Measurements from ENCODE around the gene CCR6. TPM values are rescaled to one million over a fixed set of nuclear protein-coding genes. Genes with fewer than 3 reads are reported as not detected.

Gene CCR6
- total and polyA plus RNA-seq, 2 donors (not counting 3 experiments of a cell fraction or from before 2014, with no cell fraction given) = not detected

GRCh38 chr6:167154895-167155294, 32.0 kb downstream of the CCR6 start:
- dilution Hi-C loops (cut with MboI; ENCODE audit: extremely low pct_ligation_motif_present, low sequenced_read_pairs) = no loop called here
- Histone ChIP-seq H3K9me3 (replicated peaks; ENCODE audit: control insufficient read depth, insufficient read depth, low read length) (no peaks in the 10 kb centered on the region), H3K27me3 (ENCODE audit: control insufficient read depth in 2 of 2, insufficient read depth in 2 of 2, low read length in 2 of 2) (peaks cover 0 to 1% of the 10 kb centered on the region in 2 experiments), H3K9ac (replicated peaks; ENCODE audit: extremely low read depth, insufficient read depth, low read length) (no peak overlapping the region), H4K20me1 (replicated peaks; ENCODE audit: control insufficient read depth, extremely low read depth, insufficient read depth, low read length) (no peaks in the 10 kb centered on the region), H3K9me1 (replicated peaks; ENCODE audit: control insufficient read depth, extremely low read depth, insufficient read depth, low read length) (no peaks in the 10 kb centered on the region), H3K4me2 (ENCODE audit: insufficient read depth, low read length) (no peak overlapping the region), H3K27ac (ENCODE audit: insufficient read depth, low read depth, low read length) (no peak overlapping the region), H3K4me3 (replicated peaks in 1 of 3; ENCODE audit: insufficient read depth in 1 of 3, low read depth in 1 of 3, low read length in 3 of 3) (no peak overlapping the region), H3K79me2 (ENCODE audit: control insufficient read depth, insufficient read depth, low read length) (no peaks in the 10 kb centered on the region), H3K4me1 (ENCODE audit: control insufficient read depth, extremely low read depth, insufficient read depth, low read length) (peaks cover 4% of the 10 kb centered on the region), H3K36me3 (ENCODE audit: control insufficient read depth in 2 of 2, extremely low read depth in 1 of 2, insufficient read depth in 2 of 2, low read length in 2 of 2) (no peaks in the 10 kb centered on the region), H2AFZ (ENCODE audit: low read depth, low read length) (no peak overlapping the region)
- ChIA-PET POLR2A (no interaction called here), CTCF (no interaction called here)
- TF ChIP-seq, protein P1, sequence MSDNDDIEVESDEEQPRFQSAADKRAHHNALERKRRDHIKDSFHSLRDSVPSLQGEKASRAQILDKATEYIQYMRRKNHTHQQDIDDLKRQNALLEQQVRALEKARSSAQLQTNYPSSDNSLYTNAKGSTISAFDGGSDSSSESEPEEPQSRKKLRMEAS (IDR thresholded peaks at IDR 0.05; ENCODE audit: insufficient read depth, insufficient read length) = no peak
- TF ChIP-seq FOS (IDR thresholded peaks at IDR 0.05; ENCODE audit: borderline replicate concordance, insufficient read depth, low read length) = no peak
- no peak for TF ChIP-seq POLR2AphosphoS5 (IDR thresholded peaks at IDR 0.05; ENCODE audit: insufficient read depth, low read depth, low read length)
- TF ChIP-seq POLR2A (IDR thresholded peaks at IDR 0.05; ENCODE audit: low read depth, low read length) = no peak
- no peak for TF ChIP-seq MYC (IDR thresholded peaks at IDR 0.05; ENCODE audit: low read depth, low read length)
- TF ChIP-seq CTCF (IDR thresholded peaks at IDR 0.05; ENCODE audit: extremely low read depth in 1 of 2, insufficient read depth in 1 of 2, low read depth in 1 of 2, low read length in 2 of 2) = no peak
- no peak for TF ChIP-seq GATA2 (IDR thresholded peaks at IDR 0.05; ENCODE audit: insufficient read depth, insufficient read length, low read depth, low read length)
- no peak for TF ChIP-seq JUN (IDR thresholded peaks at IDR 0.05; ENCODE audit: borderline replicate concordance, insufficient read depth, insufficient read length, low read depth)
- BruUV-seq (replicated peaks) = no TSS peak
- FAIRE-seq (no peak), DNase-seq (ENCODE audit: low read depth, low spot score) (no peak)
- intact Hi-C loops (cut with micrococcal nuclease) = no loop called here

Data from endothelial cell of umbilical vein (primary cell).